Measurements from ENCODE around the gene CXorf58. TPM values are rescaled to one million over a fixed set of nuclear protein-coding genes. Genes with fewer than 3 reads are reported as not detected.
"Not testable (repeated sequence)": the region's sequence is repeated elsewhere in the genome, so short reads cannot be mapped to it uniquely, and the experiment has no call there.

The CXorf58 gene
- total and polyA plus RNA-seq, 9 of the 15 experiments (the other 6 are each of a cell fraction or from before 2014, with no cell fraction given): 0.10 to 0.27 (median 0.16) TPM; not detected in 3

- TF ChIP-seq ID3 (CRISPR knock-in tag; IDR thresholded peaks at IDR 0.05) (no peak), ID3 (tag; IDR thresholded peaks at IDR 0.05) (no peak), NRF1 (conservative IDR thresholded peaks at IDR 0.05 in 1 of 2, IDR thresholded peaks at IDR 0.05 in 1 of 2) (peak; percentile 89 to 91), FOXK2 (conservative IDR thresholded peaks at IDR 0.05 in 1 of 2, IDR thresholded peaks at IDR 0.05 in 1 of 2; ENCODE audit: low read depth in 2 of 2) (peak in 1 of 2 experiments; percentile 25; a peak in 2 of 4 replicates), PURB (CRISPR knock-in tag; IDR thresholded peaks at IDR 0.05; ENCODE audit: low read depth) (no peak), RB1 (IDR thresholded peaks at IDR 0.05; ENCODE audit: low read depth) (peak; percentile 83)
Measured at GRCh38 chrX:23907498-23908218, at the start of gene CXorf58, which contains the start of gene APOO (continued).

GRCh38 chrX:23859238-23859637 is 48.6 kb upstream of the CXorf58 start:
- H3K27me3 ChIP-seq (ENCODE audit: control insufficient read depth in 2 of 2, insufficient read depth in 2 of 2, low read length in 2 of 2); H3K27ac ChIP-seq (ENCODE audit: extremely low read depth, low read depth, low read length); BruUV-seq (replicated peaks); DNase-seq (ENCODE audit: extremely low read depth in 1 of 4, low spot score in 3 of 4); H3K4me1 ChIP-seq (replicated peaks in 1 of 2; ENCODE audit: control insufficient read depth in 2 of 2, insufficient read depth in 2 of 2, low read length in 2 of 2); intact Hi-C loops (cut with micrococcal nuclease); in situ Hi-C loops (cut with MboI); CTCF ChIA-PET (ENCODE audit: low intra/inter-chr PET ratio); H4K20me1 ChIP-seq (replicated peaks; ENCODE audit: control insufficient read depth, insufficient read depth, low read length); H3K9ac ChIP-seq (ENCODE audit: insufficient read depth in 1 of 2, low read depth in 2 of 2, low read length in 2 of 2); POLR2A ChIA-PET; H2AFZ ChIP-seq (ENCODE audit: low read depth, low read length); FAIRE-seq; H3K79me2 ChIP-seq (ENCODE audit: control insufficient read depth, insufficient read depth, low read length); ATAC-seq; H3K9me1 ChIP-seq (ENCODE audit: control insufficient read depth, insufficient read depth, low read length); H3K4me3 ChIP-seq; H3K9me3 ChIP-seq (replicated peaks; ENCODE audit: control insufficient read depth, insufficient read depth, low read depth, low read length); H3K4me2 ChIP-seq (ENCODE audit: insufficient read depth, low read length): not testable (repeated sequence)
- H3K36me3 ChIP-seq (ENCODE audit: control insufficient read depth, insufficient read depth, low read length): peaks cover 12% of the 10 kb centered on the region; the same call in 2 of the 3 replicates
- 100% methylated on average over 4 of the region's 7 CpGs for WGBS (ENCODE audit: insufficient coverage, low coverage, missing lambda C conversion rate)
